DOHH2 (cell line): Measurements from ENCODE around the gene PCDHGA7.

Experiments used
- H3F3A ChIP-seq: fragments of 200-600 bp; sonication (generic), shearing (Covaris generic); 2 replicates; pipeline ENCODE4 v1.6.0; 2016; ENCODE audit warnings: antibody characterized with exemption, mild to moderate bottlenecking; ENCODE audit not compliant: control insufficient read depth, insufficient read depth
- H3K27ac ChIP-seq: fragments of 200-600 bp; sonication (generic); 2 replicates; pipeline ENCODE4 v1.5.1; 2014; ENCODE audit warnings: low read depth, mild to moderate bottlenecking, low read length, moderate library complexity
- H3K27me3 ChIP-seq: fragments of 200-600 bp; sonication (generic); 2 replicates; pipeline ENCODE4 v1.6.1; 2014; ENCODE audit warnings: mild to moderate bottlenecking, low read length, mixed read lengths; ENCODE audit not compliant: control insufficient read depth
- H3K36me3 ChIP-seq: fragments of 200-600 bp; sonication (generic); 2 replicates; pipeline ENCODE4 v1.6.1; 2014; ENCODE audit warnings: mild to moderate bottlenecking, low read length, moderate library complexity, mixed read lengths; ENCODE audit not compliant: control insufficient read depth
- H3K4me1 ChIP-seq: fragments of 200-600 bp; sonication (generic); 2 replicates; pipeline ENCODE4 v1.6.1; 2014; ENCODE audit warnings: mild to moderate bottlenecking, low read length, mixed read lengths; ENCODE audit not compliant: control insufficient read depth
- H3K4me2 ChIP-seq: fragments of 200-600 bp; sonication (generic); 2 replicates; pipeline ENCODE4 v1.6.0; 2014; ENCODE audit warnings: mild to moderate bottlenecking, low read length, moderate library complexity
- H3K4me3 ChIP-seq: fragments of 200-600 bp; sonication (generic); 2 replicates; pipeline ENCODE4 v1.5.1; 2014; ENCODE audit warnings: mild to moderate bottlenecking, low read length, mixed read lengths
- H3K79me2 ChIP-seq: fragments of 200-600 bp; sonication (generic); 2 replicates; pipeline ENCODE4 v1.6.1; 2014; ENCODE audit warnings: mild to moderate bottlenecking, low read length, mixed read lengths; ENCODE audit not compliant: control insufficient read depth
- H3K9me2 ChIP-seq: fragments of 200-600 bp; sonication (generic); replicated peaks from 2 replicates; pipeline ENCODE4 v1.6.1; 2014; ENCODE audit warnings: mild to moderate bottlenecking, low read length, mixed read lengths; ENCODE audit not compliant: control insufficient read depth
- H3K9me3 ChIP-seq: fragments of 200-600 bp; sonication (generic); 2 replicates; pipeline ENCODE4 v1.6.1; 2014; ENCODE audit warnings: antibody characterized with exemption, low read length, mixed read lengths; ENCODE audit not compliant: control insufficient read depth, insufficient read depth
- H4K20me1 ChIP-seq: fragments of 200-600 bp; sonication (generic); 2 replicates; pipeline ENCODE4 v1.6.0; 2014; ENCODE audit warnings: low read depth, mild to moderate bottlenecking, antibody characterized with exemption, low read length, moderate library complexity; ENCODE audit not compliant: control insufficient read depth, insufficient read depth
- EZH2phosphoT487 ChIP-seq: fragments of 200-600 bp; sonication (generic); IDR thresholded peaks from 2 replicates; pipeline ENCODE4 v1.6.1; 2017; ENCODE audit warnings: borderline replicate concordance, mild to moderate bottlenecking, antibody characterized with exemption, low read length, moderate library complexity, mixed read lengths
- TF ChIP-seq, protein P1 (sequence below): fragments of 200-600 bp; sonication (generic); IDR thresholded peaks from one replicate; pipeline ENCODE4 v1.5.1; 2014; ENCODE audit warnings: antibody characterized with exemption, mild to moderate bottlenecking, low read depth, low read length; ENCODE audit not compliant: poor library complexity, severe bottlenecking

Gene PCDHGA7

DNA sequence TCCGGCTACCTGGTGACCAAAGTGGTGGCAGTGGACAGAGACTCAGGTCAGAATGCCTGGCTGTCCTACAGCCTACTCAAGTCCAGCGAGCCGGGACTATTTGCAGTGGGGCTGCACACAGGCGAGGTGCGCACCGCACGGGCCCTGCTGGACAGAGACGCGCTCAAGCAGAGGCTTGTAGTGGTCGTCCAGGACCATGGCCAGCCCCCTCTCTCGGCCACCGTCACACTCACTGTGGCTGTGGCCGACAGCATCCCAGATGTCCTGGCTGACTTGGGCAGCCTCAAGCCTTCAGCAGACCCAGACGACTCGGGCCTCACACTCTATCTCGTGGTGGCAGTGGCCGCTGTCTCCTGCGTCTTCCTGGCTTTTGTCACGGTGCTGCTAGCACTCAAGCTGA, 25.6 kb upstream of the PCDHGA7 start:
- no peaks in the 10 kb centered on the region for H3K27me3 ChIP-seq
- peaks cover 12% of the 10 kb centered on the region for H3K9me3 ChIP-seq

DNA sequence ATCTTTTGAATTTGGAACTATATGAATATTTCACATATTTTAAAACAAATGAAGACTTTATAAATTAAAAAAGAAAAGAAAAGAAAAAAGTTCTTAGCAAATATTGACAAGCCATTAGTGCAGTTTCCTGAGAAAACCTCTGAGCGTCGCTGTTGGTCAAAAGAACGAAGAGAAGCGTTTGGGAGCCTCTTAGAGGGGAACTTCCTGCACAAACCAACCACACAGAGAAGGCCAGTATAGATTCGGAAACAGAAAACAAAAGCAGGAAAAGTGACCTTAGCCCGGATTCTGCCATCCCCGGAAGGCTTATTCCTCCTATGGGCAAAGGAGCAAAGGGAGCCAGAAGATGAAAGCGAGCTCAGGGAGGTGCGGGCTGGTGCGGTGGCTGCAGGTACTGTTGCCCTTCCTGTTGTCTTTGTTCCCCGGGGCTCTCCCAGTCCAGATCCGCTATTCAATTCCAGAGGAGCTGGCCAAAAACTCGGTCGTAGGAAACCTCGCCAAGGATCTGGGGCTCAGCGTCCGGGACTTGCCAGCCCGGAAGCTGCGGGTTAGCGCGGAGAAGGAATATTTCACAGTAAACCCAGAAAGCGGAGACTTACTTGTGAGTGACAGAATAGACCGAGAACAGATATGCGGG, 22.6 kb upstream of the PCDHGA7 start, which contains the start of gene PCDHGB2:
Gene PCDHGB2 (plus strand): TSS at position 205 of the 637 bp plus-strand sequence. CDS start 142 bp downstream, at position 347.
- Histone ChIP-seq H3K4me1 (peaks cover 26% of the 10 kb centered on the region), H3K4me3 (peak within 1 kb of the TSS; percentile 75), H3K4me2 (peak within 1 kb of the TSS; percentile 81), H3K36me3 (peaks cover 38% of the 10 kb centered on the region), H4K20me1 (no peaks in the 10 kb centered on the region), H3K27me3 (no peaks in the 10 kb centered on the region), H3K79me2 (peaks cover 35% of the 10 kb centered on the region), H3F3A (peaks cover 5% of the 10 kb centered on the region; the same call in 1 of the 2 replicates), H3K9me3 (peaks cover 31% of the 10 kb centered on the region), H3K9me2 (no peaks in the 10 kb centered on the region), H3K27ac (peak within 1 kb of the TSS; percentile 26)
- TF ChIP-seq, protein P1, sequence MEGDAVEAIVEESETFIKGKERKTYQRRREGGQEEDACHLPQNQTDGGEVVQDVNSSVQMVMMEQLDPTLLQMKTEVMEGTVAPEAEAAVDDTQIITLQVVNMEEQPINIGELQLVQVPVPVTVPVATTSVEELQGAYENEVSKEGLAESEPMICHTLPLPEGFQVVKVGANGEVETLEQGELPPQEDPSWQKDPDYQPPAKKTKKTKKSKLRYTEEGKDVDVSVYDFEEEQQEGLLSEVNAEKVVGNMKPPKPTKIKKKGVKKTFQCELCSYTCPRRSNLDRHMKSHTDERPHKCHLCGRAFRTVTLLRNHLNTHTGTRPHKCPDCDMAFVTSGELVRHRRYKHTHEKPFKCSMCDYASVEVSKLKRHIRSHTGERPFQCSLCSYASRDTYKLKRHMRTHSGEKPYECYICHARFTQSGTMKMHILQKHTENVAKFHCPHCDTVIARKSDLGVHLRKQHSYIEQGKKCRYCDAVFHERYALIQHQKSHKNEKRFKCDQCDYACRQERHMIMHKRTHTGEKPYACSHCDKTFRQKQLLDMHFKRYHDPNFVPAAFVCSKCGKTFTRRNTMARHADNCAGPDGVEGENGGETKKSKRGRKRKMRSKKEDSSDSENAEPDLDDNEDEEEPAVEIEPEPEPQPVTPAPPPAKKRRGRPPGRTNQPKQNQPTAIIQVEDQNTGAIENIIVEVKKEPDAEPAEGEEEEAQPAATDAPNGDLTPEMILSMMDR: peak; percentile 63
- TF ChIP-seq EZH2phosphoT487: no peak

More for the DNA sequence above, 25.6 kb upstream of the PCDHGA7 start:
- H3K4me3 ChIP-seq: no peak overlapping the region
- H3K36me3 ChIP-seq: peaks cover 13% of the 10 kb centered on the region
- peaks cover 18% of the 10 kb centered on the region for H3K4me1 ChIP-seq
- no peak overlapping the region for H3K27ac ChIP-seq
- no peak for TF ChIP-seq EZH2phosphoT487
- TF ChIP-seq, protein P1: no peak
- H4K20me1 ChIP-seq: no peaks in the 10 kb centered on the region
- H3K79me2 ChIP-seq: peaks cover 16% of the 10 kb centered on the region
- H3F3A ChIP-seq: 0 out of 2 replicates have a peak, but pooled peaks cover 3% of the 10 kb centered on the region
- H3K4me2 ChIP-seq: no peak overlapping the region
- H3K9me2 ChIP-seq: no peaks in the 10 kb centered on the region

DNA sequence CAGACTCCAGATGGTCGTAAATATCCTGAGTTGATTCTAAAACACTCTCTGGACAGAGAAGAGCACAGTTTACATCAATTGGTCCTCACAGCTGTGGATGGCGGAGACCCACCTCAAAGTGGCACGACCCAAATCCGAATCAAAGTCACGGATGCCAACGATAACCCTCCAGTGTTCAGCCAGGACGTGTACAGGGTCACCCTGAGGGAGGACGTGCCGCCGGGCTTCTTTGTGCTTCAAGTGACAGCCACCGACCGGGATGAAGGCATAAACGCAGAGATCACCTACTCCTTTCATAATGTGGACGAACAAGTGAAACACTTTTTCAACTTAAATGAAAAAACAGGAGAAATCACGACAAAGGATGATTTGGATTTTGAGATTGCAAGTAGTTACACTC, 21.9 kb upstream of the PCDHGA7 start:
- Histone ChIP-seq H3K9me2 (no peaks in the 10 kb centered on the region), H3K4me2 (peak overlapping the region; percentile 81)

More for the DNA sequence above, 21.9 kb upstream of the PCDHGA7 start:
- H3K36me3 ChIP-seq: peaks cover 45% of the 10 kb centered on the region
- TF ChIP-seq, protein P1: no peak
- no peak for TF ChIP-seq EZH2phosphoT487
- H3K9me3 ChIP-seq: peaks cover 39% of the 10 kb centered on the region
- H3F3A ChIP-seq: peaks cover 5% of the 10 kb centered on the region; the same call in 1 of the 2 replicates
- no peaks in the 10 kb centered on the region for H3K27me3 ChIP-seq
- H3K27ac ChIP-seq: peak overlapping the region; percentile 26
- peak overlapping the region; percentile 75 for H3K4me3 ChIP-seq
- peaks cover 25% of the 10 kb centered on the region for H3K4me1 ChIP-seq
- H4K20me1 ChIP-seq: no peaks in the 10 kb centered on the region
- H3K79me2 ChIP-seq: peaks cover 42% of the 10 kb centered on the region
